HG03175 (cell line): ENCODE results near the gene FBXL20.
"Not testable (repeated sequence)": the region's sequence is repeated elsewhere in the genome, so short reads cannot be mapped to it uniquely, and the experiment has no call there.

ENCODE experiments used
- ATAC-seq: cut with Tn5 transposase; IDR thresholded peaks from one replicate; pipeline ENCODE4 v1.9.1; 2021; ENCODE audit warnings: mild to moderate bottlenecking, moderate library complexity; ENCODE audit not compliant: unreplicated experiment

The FBXL20 gene

GRCh38 chr17:39334008-39334744, 67.2 kb downstream of the FBXL20 start:
- not testable (repeated sequence) for ATAC-seq

GRCh38 chr17:39332092-39332491, 69.3 kb downstream of the FBXL20 start:
- ATAC-seq = no peak

- ATAC-seq = no peak
Observed at GRCh38 chr17:39328815-39329214, 72.6 kb downstream of the FBXL20 start.

GRCh38 chr17:39327109-39327508, 74.3 kb downstream of the FBXL20 start:
- ATAC-seq = no peak

- no peak for ATAC-seq
Observed at GRCh38 chr17:39325528-39326240, 75.7 kb downstream of the FBXL20 start.

DNA sequence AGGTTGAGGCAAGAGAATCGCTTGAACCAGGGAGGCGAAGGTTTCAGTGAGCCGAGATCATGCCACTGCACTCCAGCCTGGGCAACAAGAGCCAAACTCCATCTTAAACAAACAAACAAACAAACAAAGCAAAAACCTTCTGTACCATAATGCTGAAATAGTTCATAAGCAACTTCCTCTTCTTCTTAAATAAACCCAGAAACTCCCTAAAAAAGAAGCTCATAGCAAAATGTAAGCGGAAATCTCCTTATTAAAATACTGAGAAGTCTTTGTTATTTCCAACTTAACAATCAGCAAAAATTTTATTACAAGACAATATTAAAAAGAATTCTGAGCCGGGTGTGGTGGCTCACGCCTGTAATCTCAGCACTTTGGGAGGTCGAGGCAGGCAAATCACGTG, 82.8 kb downstream of the FBXL20 start:
- no peak for ATAC-seq

- no peak for ATAC-seq
Observed at GRCh38 chr17:39306509-39307212, 94.8 kb downstream of the FBXL20 start.

GRCh38 chr17:39305978-39306377, 95.4 kb downstream of the FBXL20 start:
- ATAC-seq = no peak

DNA sequence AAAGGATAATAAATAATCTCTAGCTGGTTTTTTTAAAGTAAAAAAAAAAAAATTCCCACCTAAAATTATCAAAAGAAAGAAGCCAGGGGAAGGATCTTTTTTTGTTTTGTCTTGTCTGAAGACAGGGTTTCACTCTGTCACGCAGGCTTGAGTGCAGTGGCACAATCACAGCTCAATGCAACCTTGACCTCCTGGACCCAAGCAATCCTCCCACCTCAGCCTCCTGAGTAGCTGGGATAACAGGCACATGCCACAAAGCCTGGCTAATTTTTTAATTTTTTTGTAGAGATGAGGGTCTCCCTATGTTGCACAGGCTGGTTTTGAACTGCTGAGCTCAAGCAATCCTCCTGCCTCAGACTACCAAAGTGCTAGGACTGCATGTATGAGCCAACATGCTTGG, 97.2 kb downstream of the FBXL20 start:
- no peak for ATAC-seq

GRCh38 chr17:39294060-39294459, 107.4 kb downstream of the FBXL20 start:
- ATAC-seq = no peak

DNA sequence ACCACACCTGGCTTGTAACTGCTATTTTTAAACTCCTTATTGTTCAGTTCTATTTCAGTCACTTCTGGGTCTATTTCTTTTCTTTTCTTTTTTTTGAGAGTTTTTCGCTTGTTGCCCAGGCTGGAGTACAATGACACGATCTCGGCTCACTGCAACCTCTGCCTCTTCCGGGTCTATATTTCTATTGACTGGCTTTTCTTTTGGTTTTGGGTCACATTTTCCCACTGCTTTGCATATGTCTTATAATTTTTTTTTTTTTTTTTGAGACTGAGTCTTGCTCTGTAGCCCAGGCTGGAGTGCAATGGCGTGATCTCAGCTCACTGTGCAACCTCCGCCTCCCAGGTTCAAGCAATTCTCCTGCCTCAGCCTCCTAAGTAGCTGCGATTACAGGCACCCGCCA, 108.9 kb downstream of the FBXL20 start:
- ATAC-seq = not testable (repeated sequence)

- ATAC-seq = not testable (repeated sequence)
Observed at GRCh38 chr17:39286513-39286912, 114.9 kb downstream of the FBXL20 start.

DNA sequence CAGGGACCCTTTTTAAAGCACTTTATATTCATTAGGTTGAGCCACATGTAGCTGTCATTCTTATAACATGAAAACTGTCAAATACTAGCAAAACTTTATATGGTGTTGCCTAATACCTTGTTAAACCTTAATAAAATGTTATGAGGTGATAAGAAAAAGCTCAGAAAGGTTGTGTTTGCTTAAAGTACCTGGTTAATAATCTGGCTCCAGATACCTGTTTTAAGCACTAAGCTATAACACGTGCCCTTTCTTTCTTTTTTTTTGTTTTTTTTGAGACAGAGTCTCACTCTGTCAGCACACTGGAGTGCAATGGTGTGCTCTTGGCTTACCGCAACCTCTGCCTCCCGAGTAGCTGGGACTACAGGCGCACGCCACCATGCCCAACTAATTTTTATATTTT, 116.7 kb downstream of the FBXL20 start:
- ATAC-seq = no peak

GRCh38 chr17:39283896-39284295, 117.5 kb downstream of the FBXL20 start:
- ATAC-seq = no peak

- ATAC-seq = no peak
Observed at GRCh38 chr17:39283098-39283497, 118.3 kb downstream of the FBXL20 start.

DNA sequence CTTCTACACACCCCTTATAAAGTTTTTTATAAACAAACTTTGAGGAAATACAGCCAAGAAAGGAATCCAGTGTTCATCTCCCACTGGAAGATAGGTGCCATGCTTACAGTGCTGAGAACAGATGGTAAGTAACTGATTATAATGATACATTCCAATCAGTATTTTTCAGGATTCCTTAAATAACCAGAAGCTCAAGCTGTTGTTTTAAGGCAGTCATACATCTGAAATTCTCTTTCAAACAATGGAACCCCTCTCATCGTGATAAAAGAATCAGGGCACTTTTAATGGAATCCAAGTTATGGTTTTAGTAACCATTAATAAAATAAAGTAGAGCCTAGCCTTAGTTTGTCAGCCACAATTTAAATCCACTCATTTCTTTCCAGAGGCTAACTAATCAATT, 119.6 kb downstream of the FBXL20 start:
- ATAC-seq = no peak

GRCh38 chr17:39278246-39278645, 123.2 kb downstream of the FBXL20 start:
- ATAC-seq = not testable (repeated sequence)

DNA sequence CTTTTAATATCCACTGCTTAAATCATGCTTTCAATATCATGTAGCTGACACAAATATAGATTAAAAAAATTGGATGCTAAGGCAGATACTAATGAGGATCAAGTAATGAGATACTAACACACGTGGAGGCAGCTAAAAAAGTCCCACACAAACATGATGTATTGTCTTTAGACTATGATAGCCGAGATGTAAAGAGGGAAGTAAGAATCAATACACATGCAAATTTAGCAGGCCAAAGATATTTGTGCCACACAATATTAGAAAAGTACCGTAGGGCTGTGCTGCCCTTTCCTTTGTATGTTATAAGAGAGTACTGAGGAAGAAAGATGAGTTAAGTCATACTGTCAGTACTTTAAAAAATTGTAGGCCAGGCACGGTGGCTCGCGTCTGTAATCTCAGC, 124.3 kb downstream of the FBXL20 start:
- ATAC-seq = no peak

DNA sequence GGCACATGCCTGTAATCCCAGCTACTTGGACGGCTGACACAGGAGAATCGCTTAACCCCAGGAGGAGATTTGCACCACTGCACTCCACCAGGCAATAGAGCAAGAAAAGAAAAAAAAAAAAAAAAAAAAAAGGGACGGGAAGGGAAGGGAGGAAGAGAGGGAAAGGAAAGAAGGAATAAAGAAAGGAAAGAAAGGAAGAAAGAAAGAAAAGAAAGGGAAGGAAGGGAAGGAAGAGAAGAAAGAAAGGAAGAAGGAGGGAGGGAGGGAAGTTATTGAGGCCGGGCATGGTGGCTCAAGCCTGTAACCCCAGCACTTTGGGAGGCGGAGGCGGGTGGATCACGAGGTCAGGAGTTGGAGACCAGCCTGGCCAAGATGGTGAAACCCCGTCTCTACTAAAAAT, 125.3 kb downstream of the FBXL20 start:
- ATAC-seq = no peak

GRCh38 chr17:39271546-39271945, 129.9 kb downstream of the FBXL20 start:
- ATAC-seq = no peak

DNA sequence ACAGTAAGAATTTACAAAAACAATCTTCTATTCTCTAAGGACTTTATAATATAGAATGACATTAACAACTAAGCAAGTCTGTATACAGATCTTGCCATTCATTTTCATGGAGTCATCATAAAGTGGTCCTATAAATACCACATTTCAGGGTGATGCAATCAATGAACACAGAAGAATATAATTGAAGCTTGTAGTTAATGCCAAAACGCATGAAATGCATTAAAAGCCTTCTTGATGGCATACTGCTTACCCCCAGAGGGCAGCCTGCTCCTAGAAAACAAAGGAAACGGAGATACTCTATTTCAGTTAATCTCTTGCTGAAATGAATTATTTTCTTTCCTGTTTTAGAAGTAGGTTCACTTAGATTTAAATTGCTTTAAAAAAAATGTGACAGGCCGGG, 130.5 kb downstream of the FBXL20 start:
- no peak for ATAC-seq

DNA sequence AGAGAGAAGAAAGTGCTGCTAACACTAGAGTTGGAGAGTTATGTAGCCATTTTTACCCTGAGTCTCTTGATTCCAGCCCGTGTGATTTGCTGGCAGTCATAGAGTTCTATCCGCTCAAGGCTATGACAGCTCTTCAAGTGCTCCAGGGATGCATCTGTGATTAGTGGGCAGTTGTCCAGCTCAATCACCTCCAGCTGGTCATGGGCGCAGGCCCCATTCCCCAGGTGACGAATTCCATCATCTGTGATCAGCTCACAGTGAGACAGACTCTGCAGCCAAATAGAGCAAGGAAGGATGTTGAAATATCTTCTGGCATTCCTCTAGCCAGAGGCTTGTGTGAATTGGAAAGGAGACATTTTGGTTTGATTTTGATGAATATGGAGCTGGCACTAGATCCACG, 137.3 kb downstream of the FBXL20 start:
- ATAC-seq = no peak
